Effector memory CD4-positive, alpha-beta T cell (primary cell): ENCODE data around the gene GPX1.
A peak's percentile ranks its signal among the peaks of the same experiment; 100 is the strongest.
"Not testable (repeated sequence)": the region's sequence is repeated elsewhere in the genome, so short reads cannot be mapped to it uniquely, and the experiment has no call there.

Experiments
- DNase-seq, 3 donors: peaks; one replicate each; pipeline ENCODE4 v3.0.0-alpha.2; 2020
- H3K27ac ChIP-seq: 2 replicates; pipeline ENCODE4 v1.7.0; 2013; ENCODE audit warnings: mild to moderate bottlenecking, low read length, moderate library complexity; ENCODE audit not compliant: insufficient read depth, poor library complexity, severe bottlenecking
- H3K27me3 ChIP-seq: replicated peaks from 2 replicates; pipeline ENCODE4 v1.7.0; 2013; ENCODE audit warnings: mild to moderate bottlenecking, low read length; ENCODE audit not compliant: insufficient read depth, control insufficient read depth, poor library complexity, severe bottlenecking
- H3K36me3 ChIP-seq: 2 replicates; pipeline ENCODE4 v1.7.0; 2013; ENCODE audit warnings: mild to moderate bottlenecking, low read length, moderate library complexity; ENCODE audit not compliant: control insufficient read depth, insufficient read depth
- H3K4me1 ChIP-seq: 2 replicates; pipeline ENCODE4 v1.7.0; 2013; ENCODE audit warnings: low read length, mild to moderate bottlenecking; ENCODE audit not compliant: control insufficient read depth, insufficient read depth, poor library complexity, severe bottlenecking
- H3K4me3 ChIP-seq: 2 replicates; pipeline ENCODE4 v1.7.0; 2013; ENCODE audit warnings: low read length, low read depth, mild to moderate bottlenecking; ENCODE audit not compliant: insufficient read depth, poor library complexity, severe bottlenecking
- H3K9me3 ChIP-seq: 2 replicates; pipeline ENCODE4 v1.7.0; 2013; ENCODE audit warnings: mild to moderate bottlenecking, low read length, moderate library complexity; ENCODE audit not compliant: control insufficient read depth

Gene GPX1

DNA sequence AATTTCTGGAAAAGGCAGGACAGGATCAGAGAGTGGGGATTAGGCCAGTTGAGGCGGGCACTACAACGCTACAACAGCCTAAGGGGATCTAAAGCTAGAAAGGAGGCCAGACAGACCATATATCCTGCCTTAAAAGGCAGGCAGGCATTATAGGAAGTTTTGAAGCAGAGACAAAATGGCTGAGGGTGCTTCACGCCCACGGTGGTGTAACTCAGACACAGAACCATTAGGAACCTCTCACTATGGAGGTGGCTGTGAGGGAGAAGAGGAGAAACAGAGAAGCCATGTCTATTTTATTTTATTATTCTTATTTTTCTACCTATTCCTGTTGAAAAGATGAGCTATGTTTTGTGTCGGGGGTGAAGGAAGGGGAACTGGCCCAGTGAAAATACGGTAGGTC, 16.2 kb downstream of the GPX1 start:
- no peak overlapping the region for H3K27ac ChIP-seq

DNA sequence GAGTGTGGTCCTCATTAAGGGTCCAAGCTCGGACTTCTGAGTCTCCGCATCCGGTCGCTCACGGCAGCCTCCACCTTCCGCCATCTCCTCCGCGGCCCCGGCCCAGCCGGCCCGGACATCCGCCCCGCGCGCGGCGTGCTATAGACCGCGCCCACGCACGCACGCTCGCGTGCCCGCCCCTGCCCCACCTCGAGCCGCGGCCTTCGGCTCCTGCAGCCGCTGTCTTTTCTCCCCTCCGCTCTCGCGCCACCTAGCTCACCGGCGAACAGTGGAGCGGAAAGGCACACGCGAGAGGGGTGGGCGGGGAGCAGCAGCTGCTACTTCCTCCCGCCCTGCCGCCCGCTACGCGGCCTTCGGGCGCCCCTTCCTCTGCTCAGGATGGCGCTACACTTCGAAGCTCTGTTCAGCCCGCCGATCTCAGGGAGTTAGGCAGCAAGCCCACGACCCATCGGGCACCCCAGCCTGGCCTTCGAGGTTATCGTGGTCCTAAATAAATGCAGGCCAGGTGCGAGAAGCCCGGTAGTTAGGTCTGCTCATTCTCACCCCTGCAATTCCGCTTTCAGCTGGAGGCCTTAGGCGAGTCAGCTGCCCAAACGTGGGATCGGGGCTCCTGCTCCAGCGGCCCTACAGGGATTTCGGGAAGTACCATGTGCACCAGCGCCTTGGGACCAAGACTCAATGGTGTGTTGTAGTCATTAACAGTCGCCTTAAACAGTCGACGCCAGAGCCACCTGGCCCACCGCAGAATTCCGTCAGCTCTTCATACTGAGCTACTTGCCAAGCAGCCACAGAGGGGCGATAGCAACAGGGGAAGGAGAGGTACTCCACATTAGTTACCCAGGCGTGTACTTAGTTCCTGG, 18.0 kb downstream of the GPX1 start, which contains the start of gene USP4:
Gene USP4, minus strand, starts transcription at position 113 of the 860 bp plus-strand sequence. Its CDS starts 29 bp downstream, at position 84.
- peaks cover 28% of the 10 kb centered on the region for H3K4me1 ChIP-seq
- H3K36me3 ChIP-seq: peaks cover 13% of the 10 kb centered on the region
- no peaks in the 10 kb centered on the region for H3K9me3 ChIP-seq
- H3K27me3 ChIP-seq: no peaks in the 10 kb centered on the region
- peak; percentile 81 to 85 (median 84) for DNase-seq
- peak within 1 kb of the TSS; percentile 94 for H3K27ac ChIP-seq
- peak within 1 kb of the TSS; percentile 78 for H3K4me3 ChIP-seq

More for the DNA sequence above, 16.2 kb downstream of the GPX1 start:
- no peak overlapping the region for H3K4me3 ChIP-seq
- H3K36me3 ChIP-seq: peaks cover under 1% of the 10 kb centered on the region
- H3K4me1 ChIP-seq: peaks cover 28% of the 10 kb centered on the region
- H3K27me3 ChIP-seq: no peaks in the 10 kb centered on the region
- H3K9me3 ChIP-seq: no peaks in the 10 kb centered on the region
- no peak for DNase-seq

DNA sequence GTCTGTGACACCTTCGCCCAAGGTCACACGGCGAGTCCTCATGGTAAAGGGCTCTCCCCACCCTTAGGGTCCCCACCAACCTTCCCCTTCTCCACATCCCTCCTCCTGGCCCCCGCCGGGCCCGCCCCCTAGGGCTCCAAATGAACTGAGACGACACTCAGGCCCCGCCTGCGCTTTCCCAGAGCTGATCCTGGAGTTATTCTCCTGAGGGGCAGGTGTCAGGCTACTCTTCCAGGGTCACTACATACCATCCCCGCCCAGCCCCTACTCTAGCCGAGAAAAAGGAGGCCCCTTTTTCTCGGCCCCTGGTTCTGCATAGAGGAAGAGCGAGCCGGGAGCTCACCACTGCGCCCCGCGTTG, 18.6 kb downstream of the GPX1 start:
- no peaks in the 10 kb centered on the region for H3K9me3 ChIP-seq
- H3K27ac ChIP-seq: peak overlapping the region; percentile 94
- peak overlapping the region; percentile 78 for H3K4me3 ChIP-seq
- DNase-seq: peak in 1 of 3 donors; percentile 3
- no peaks in the 10 kb centered on the region for H3K27me3 ChIP-seq
- H3K4me1 ChIP-seq: peaks cover 28% of the 10 kb centered on the region
- H3K36me3 ChIP-seq: peaks cover 19% of the 10 kb centered on the region

DNA sequence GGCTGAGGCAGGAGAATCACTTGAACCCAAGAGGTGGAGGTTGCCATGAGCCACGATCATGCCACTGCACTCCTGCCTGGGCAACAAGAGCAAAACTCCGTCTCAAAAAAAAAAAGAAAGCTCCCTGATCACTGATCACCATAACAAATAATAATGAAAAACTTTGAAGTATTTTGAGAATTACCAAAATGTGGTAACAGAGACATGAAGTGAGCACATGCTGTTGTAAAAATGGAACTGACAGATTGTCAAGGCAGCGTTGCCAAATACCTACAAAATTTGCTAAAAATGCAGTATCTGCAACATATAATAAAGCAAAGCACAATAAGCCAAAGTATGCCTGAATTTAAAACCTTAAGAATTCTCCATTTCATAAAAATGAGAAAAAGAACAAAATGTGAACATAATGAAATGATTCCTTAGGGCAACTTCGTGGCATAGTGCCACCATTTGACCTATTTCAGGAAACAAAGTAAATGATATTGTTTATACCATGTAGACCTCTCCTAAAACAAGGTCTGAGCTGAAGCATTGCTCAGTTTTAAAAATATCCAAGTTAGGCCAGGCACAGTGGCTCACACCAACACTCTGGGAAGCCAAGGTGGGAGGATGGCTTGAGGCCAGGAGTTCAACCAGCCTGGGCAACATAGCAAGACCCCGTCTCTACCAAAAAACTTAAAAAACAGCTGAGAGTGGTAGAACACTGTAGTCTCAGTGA, 24.1 kb downstream of the GPX1 start:
- H3K27ac ChIP-seq: no peak overlapping the region
- peaks cover 11% of the 10 kb centered on the region for H3K4me1 ChIP-seq
- H3K27me3 ChIP-seq: no peaks in the 10 kb centered on the region
- H3K4me3 ChIP-seq: no peak overlapping the region
- H3K36me3 ChIP-seq: peaks cover 46% of the 10 kb centered on the region
- DNase-seq: no peak
- H3K9me3 ChIP-seq: no peaks in the 10 kb centered on the region

DNA sequence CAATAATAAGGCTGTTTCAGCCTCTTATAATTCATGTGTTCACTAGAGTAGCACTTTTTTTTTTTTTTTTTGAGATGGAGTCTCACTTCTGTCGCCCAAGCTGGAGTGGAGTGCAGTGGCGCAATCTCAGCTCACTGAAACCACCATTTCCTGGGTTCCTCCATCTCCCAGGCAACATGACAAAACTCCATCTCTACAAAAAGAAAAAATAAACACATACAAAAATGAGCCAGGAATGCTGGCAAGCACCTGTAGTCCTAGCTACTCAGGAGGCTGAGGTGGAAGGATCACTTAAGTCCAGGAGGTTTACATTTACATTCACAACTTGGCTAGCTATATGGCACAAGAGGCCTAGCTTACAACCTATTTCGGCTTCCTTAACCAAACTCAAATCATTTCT, 25.1 kb downstream of the GPX1 start:
- Histone ChIP-seq H3K4me1 (peaks cover 8% of the 10 kb centered on the region), H3K27ac (peak overlapping the region; percentile 32), H3K36me3 (peaks cover 49% of the 10 kb centered on the region), H3K9me3 (no peaks in the 10 kb centered on the region), H3K27me3 (no peaks in the 10 kb centered on the region), H3K4me3 (no peak overlapping the region)
- DNase-seq: no peak

DNA sequence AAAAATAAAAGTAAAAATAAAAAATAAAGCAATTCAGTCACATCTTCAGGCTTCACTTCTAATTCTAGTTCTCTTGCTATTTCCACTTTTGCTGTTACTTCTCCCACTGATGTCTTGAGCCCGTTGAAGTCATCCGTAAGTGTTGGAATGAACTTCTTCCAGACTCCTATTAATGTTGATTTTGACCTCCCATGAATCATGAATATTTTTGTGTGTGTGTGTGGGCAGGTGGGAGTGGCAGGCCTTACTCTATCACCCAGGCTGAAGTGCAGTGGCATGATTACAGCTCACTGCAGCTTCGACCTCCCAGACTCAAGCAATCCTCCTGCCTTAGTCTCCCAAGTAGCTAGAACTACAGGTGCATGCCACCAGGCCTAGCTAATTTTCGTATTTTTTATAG, 29.0 kb downstream of the GPX1 start:
- no peak overlapping the region for H3K4me3 ChIP-seq
- H3K36me3 ChIP-seq: peaks cover 63% of the 10 kb centered on the region
- H3K9me3 ChIP-seq: no peaks in the 10 kb centered on the region
- H3K4me1 ChIP-seq: peaks cover 7% of the 10 kb centered on the region
- H3K27ac ChIP-seq: no peak overlapping the region
- H3K27me3 ChIP-seq: no peaks in the 10 kb centered on the region
- no peak for DNase-seq

DNA sequence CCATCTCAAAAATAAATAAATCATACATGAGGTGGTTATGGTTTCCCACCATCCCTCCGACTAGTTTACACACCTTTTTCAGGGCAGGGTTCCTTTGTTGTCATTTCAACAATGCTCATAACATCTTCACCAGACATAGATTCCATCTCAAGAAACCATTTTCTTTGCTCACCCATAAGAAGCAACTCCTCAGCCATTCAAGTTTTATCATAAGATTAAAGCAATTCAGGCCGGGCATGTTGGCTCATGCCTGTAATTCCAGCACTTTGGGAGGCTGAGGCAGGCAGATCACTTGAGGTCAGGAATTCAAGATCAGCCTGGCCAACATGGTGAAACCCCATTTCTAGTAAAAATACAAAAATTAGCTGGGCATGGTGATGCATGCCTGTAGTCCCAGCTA, 29.8 kb downstream of the GPX1 start:
- not testable (repeated sequence) for H3K4me1 ChIP-seq, H3K9me3 ChIP-seq, H3K27ac ChIP-seq, H3K4me3 ChIP-seq, H3K27me3 ChIP-seq, DNase-seq
- peaks cover 64% of the 10 kb centered on the region for H3K36me3 ChIP-seq

DNA sequence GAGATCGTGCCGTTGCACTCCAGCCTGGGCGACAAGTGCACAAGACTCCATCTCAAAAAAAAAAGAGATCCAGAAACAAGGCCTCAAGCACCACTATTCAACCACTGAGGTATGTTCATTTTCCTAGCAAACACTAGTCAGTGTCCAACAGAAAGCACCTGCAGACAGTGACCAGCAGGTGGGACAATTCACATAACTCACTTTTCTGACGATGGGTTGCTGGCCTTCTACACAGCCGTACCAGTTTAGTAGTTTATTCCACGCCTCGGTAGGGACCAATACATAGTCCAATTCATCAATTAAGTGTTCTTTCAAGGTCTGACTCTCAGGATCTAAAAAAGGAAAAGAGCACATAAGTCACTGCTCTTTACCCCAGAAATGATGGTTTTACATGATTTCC, 30.7 kb downstream of the GPX1 start:
- H3K4me3 ChIP-seq: no peak overlapping the region
- peaks cover 70% of the 10 kb centered on the region for H3K36me3 ChIP-seq
- no peaks in the 10 kb centered on the region for H3K4me1 ChIP-seq
- H3K9me3 ChIP-seq: no peaks in the 10 kb centered on the region
- no peak for DNase-seq
- no peaks in the 10 kb centered on the region for H3K27me3 ChIP-seq
- no peak overlapping the region for H3K27ac ChIP-seq

DNA sequence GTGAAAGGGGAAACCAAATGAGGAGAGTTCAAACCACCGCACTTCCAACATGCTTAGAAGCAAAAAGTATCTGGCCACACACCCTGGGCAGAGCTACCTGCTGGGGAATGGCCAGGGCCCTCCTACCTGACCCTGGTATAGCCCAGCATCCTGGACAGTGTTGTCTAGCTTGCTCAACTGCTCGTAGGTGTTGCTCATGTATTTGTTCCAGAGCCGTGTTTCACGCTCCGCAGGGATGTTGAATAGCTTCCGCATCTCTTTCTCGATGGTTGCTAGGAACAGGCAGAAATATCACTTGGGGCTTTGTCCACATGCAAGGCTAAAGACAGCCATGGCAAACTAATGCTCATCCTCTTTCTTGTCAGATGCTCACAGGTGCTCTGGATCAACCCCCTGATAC, 33.4 kb downstream of the GPX1 start:
- no peaks in the 10 kb centered on the region for H3K4me1 ChIP-seq
- H3K27me3 ChIP-seq: no peaks in the 10 kb centered on the region
- DNase-seq: no peak
- no peak overlapping the region for H3K4me3 ChIP-seq
- H3K36me3 ChIP-seq: peaks cover 84% of the 10 kb centered on the region
- H3K27ac ChIP-seq: no peak overlapping the region
- no peaks in the 10 kb centered on the region for H3K9me3 ChIP-seq
